Measurements from ENCODE around the gene HIGD2B. TPM values are rescaled to one million over a fixed set of nuclear protein-coding genes. Genes with fewer than 3 reads are reported as not detected.
"Not testable (repeated sequence)": the region's sequence is repeated elsewhere in the genome, so short reads cannot be mapped to it uniquely, and the experiment has no call there.

HIGD2B gene, protein sequence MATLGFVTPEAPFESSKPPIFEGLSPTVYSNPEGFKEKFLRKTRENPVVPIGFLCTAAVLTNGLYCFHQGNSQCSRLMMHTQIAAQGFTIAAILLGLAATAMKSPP
- not detected for total RNA-seq

DNA sequence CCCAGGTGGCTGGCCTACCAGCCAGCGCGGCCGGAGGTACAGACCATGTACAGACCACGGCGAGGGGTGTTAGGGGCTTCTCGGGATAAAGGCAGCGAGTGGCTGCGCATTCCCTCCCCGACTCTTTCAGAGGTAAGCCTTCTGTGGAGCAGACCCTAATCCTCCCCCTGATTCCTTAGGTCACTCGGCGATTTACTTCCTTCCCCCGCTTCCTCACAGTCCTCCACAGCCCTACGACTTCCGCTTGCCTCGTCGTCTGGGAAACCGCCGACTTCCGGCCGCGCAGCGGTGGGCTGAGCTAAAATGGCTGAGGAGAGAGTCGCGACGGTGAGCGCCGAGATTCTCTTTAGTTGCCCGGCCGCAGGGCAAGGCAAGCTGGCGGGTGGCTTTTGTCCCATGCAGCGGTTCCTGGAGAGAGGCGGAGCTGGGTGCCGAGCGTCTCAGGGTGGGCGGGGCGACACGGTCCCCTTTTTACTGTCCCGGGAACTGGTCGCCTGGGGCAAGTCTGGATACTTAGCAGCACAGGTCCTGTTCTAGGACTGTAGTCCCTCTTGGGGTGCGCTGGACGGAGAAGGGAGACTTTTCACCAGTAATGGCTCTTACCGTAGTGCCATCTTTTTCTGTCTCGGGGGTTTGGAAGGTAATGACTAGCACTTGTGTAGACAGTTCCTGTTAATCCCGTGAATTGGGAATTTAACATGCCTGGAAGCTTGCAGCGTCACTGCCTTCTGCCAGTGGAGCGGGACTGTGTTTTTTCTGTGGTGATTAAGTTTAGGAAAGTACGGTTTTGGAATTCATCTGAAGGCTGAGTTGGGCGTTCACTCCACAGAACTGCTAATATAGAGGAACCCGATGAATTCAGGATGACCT, at the start of gene HIGD2B, which contains the start of gene BBS4:
Gene HIGD2B (minus strand): TSS at position 258 of the 870 bp plus-strand sequence. CDS start 9,808 bp downstream, outside the sequence.
Gene BBS4 (plus strand): TSS at position 283 of the 870 bp plus-strand sequence. CDS start 21 bp downstream, at position 304.
- no peak for DNase-seq

DNA sequence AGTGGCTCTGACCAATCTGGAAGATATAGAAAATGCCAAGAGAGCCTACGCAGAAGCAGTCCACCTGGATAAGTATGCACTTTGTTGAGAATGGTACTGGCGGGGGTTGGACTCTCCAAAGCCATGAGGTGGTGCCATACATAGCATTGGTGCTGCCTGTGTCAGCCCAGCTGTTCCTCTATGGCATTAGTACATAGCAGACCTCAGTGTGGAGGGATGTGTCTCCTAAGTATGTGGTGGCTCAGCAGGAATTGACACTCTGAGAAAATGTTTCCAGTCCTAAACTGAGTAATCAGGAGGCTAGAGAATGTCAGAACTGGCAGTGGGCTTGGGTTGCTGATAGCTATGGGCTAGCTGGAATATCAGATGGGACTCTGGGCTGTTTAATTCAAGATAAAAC, 49.1 kb upstream of the HIGD2B start:
- DNase-seq = no peak

DNA sequence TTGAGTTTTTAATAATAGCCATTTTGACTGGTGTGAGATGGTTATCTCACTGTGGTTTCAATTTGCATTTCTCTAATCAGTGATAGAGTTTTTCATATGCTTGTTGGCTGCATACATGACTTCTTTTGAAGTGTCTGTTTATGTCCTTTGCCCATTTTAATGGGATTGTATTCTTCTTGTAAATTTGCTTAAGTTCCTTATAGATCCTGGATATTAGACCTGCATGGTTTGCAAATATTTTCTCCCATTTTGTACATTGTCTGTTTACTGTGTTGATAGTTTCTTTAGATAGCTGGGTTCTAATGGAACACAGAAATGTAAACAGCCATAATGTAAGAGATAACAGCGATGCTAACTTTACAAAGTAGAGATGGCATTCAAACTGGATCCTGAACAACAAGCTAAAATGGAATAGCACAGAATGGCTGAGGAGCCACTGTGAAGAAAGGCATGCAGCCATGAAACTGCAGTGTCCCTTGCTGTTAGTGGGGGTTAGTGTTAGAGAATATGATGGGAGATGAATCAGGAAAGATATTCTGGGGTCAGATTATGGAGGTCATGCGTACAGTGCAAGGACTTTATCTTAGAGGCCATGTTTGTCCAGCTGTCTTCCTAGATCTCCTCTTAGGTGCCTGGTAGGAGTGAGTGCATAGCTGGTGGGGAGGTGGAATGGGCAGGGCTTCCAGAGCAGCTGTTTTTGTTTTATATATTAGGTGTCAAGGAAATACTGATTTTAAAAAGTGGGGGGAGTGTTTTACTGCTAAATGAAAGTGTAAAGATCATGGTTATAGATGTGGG, 48.2 kb upstream of the HIGD2B start:
- DNase-seq = no peak

DNA sequence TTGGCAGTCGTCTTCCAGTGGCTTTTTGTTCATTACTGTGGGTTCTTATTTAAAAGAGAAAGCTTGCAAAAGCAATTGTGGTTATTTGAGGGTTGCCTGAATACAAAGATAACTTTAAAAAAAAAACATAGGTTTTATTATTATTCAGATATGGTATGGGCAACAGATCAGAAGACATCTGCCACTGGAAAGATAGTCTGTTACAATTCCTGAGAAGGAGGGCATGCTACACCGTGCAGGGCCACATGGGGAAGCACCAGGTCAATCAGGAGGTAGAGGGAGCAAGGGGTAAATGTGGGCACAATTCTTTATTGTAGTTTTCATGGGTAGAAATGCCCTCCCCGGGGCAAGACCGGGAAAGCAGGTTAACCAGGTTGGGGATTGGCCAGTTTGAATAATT, 46.5 kb upstream of the HIGD2B start:
- no peak for DNase-seq

DNA sequence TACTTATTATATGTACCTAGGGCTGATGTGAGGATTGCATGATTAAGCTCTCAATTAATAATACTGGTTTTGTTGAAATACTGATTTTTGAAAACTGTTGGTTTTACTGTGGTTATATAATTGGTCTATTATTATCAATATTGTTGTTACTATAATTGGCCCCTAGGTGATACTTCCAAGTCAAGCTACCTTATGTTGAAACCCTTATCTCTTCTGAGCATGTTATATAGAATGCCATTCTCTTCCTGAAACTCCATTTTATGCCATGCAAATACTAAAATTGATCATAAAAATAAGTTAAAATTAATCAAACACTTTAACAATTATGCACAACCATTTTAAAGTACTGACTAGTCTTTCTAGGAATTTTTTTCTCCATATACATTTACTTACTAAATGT, 46.1 kb upstream of the HIGD2B start:
- no peak for DNase-seq

DNA sequence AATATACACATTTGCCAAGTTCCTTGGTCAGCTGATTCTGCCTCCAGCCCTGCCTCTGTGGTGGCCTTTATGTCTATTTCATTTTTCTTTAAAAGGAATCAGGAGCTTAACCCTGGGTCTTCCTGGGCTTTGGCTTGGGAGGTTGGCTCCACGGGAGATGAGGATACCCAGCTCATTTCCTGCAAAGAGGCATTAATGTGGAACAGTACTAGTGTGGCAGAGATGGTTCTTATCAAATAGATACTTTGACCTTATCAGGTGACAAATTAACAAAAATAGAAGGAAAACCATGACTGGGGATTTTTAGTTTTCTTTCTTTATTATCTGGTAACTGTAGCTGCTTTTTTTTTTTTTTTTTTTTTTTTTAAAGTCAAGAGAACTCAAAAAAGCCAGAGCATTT, 42.8 kb upstream of the HIGD2B start:
- DNase-seq = no peak

DNA sequence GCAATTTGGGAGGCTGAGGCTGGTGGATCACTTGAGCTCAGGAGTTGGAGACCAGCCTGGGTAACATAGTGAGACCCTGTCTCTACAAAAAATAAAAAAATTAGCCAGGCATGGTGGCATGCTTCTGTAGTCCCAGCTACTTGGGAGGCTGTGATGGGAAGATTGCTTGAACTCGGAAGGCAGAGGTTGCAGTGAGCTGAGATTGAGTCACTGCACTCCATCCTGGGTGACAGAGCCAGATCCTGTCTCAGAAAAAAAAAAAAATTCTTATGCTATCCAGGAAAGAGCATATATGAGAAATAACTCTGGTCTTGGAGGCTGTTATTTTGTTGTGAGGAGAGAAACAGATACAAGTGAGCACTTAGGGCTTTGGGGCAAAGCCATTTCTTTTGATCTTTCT, 42.3 kb upstream of the HIGD2B start:
- DNase-seq = not testable (repeated sequence)

DNA sequence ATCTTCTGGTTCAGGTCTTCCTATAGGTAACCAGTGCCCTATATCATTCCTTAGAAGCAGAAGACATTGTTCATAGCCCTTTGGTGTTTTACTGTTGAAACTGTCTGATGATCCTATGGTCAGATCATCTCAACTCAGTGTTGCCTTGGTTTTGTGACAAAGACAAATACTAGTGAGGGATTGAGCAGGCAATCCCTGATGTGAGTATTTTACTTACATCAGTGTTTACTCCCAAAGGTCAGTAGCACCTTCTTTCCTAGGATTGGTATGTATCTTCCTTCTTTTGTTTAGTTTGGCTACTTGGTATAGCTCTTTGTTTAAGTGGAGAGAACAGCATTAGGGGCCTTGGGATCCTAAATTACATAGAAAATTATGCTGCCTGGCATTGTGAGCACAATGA, 41.2 kb upstream of the HIGD2B start:
- no peak for DNase-seq

DNA sequence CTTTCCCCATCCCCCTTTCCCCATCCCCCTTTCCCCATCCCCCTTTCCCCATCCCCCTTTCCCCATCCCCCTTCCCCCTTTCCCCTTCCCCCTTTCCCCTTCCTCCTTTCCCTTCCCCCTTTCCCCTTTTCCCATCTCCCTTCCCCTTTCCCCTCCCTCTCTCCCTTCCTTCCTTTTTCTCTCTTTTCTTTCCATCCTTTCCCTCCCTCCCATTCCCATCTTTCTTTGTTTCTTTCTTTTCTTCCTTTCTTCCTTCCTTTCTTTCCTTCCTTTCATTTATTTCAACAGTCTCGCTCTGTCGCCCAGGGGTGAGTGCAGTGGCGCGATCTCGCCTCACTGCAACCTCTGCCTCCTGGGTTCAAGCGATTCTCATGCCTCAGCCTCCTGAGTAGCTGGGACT, 39.9 kb upstream of the HIGD2B start:
- not testable (repeated sequence) for DNase-seq

DNA sequence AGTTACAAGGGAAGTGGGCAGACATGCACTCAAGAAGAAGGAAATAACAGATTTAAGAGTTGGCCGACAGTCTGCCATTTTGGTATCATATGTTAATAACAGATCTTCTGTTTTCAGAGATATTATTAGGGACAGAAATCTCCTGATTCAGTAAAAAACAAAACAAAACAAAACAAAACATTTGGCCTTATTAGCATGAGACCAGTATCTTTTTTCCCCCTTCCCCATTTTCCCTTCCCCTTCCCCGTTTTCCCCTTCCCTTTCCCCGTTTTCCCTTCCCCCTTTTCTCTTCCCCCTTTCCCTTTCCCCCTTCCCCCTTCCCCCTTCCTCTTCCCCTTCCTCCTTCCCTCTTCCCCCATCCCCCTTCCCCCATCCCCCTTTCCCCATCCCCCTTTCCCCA, 39.5 kb upstream of the HIGD2B start:
- DNase-seq = no peak

DNA sequence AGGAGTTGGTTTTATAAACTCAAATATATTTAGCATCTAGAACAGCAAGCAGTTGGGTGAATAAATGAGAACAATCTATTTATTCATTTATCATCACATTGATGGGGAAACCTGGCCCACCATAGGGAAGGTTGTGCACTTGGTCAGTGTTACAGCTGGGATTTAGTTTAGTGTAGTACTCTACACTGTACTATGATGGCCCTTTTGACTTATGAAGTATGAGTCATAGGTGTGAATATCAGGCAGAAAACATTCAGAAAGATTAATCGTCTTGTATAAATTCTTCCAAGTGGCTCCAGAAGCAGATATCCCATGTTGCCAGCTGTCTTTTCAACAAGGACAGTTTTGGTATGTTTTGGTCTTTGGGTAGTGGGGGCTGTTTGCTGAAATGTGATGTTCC, 38.0 kb upstream of the HIGD2B start:
- DNase-seq = no peak

DNA sequence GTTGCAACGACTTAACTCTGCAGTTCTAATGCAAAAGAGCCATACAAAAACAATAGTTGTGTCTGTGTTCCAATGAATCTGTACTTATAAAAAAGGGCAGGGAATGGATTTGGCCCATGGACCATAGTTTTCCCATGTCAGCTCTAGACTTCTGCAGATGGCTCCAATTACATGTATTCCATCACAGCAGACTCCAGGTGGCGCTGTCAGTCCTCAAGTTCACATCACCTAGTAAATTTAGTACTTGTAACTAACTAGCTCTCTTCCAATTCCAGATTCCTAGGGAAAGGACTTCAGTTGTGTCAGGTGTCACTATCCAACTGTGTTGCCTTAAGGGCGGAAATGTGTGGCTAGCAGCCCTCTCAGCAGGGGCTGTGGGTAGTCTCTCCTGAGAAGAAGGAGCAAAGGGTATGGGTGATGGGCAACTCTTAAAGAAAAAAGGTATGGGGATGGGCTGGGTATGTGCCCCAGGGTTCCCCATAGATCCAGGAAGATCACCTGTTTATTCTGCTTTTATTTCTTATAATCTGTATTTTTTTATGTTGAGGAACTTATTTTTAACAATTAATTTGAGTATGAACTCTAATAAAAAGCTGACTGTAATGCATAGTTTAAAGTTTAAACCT, 36.2 kb upstream of the HIGD2B start:
- peak; percentile 54 for DNase-seq

DNA sequence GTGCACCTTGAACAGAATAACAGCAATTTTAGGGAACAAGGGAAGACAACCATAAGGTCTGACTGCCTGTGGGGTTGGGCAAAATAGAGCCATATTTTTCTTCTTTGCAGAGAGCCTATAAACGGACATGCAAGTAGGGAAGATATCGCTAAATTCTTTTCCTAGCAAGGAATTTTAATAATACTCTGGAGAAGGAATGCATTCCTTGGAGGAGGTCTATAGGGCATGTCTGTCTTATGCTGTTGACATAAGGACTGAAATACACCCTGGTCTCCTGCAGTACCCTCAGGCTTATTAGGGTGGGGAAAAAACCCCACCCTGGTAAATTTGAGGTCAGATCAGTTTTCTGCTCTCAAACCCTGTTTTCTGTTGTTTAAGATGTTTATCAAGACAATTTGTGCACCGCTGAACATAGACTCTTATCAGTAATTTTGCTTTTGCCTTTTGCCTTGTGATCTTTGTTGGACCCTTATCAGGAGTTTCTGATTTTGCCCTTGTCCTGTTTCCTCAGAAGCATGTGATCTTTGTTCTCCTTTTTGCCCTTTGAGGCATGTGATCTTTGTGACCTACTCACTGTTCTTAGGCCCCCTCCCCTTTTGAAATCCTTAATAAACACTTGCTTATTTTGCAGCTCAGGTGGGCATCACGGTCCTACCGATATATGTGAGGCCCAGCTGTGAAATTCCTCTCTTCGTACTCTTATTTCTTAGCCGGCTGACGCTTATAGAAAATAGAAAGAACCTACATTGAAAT, 22.7 kb upstream of the HIGD2B start:
- DNase-seq = not testable (repeated sequence)

DNA sequence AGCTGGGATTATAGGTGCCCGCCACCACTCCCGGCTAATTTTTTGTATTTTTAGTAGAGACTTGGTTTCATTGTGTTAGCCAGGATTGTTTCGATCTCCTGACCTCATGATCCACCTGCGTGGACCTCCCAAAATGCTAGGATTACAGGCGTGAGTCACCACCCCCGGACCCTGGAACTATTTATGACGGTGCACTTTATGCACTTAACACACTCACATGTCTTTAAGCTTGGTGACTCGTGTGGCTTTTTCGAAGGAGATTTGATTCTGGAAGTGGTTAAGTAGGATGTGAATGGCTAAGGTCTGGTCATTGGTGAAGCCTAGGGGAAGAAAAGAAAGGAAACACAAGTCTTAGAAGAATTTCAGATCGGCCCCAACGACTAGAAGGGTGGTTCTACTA, 20.3 kb upstream of the HIGD2B start:
- DNase-seq = no peak

DNA sequence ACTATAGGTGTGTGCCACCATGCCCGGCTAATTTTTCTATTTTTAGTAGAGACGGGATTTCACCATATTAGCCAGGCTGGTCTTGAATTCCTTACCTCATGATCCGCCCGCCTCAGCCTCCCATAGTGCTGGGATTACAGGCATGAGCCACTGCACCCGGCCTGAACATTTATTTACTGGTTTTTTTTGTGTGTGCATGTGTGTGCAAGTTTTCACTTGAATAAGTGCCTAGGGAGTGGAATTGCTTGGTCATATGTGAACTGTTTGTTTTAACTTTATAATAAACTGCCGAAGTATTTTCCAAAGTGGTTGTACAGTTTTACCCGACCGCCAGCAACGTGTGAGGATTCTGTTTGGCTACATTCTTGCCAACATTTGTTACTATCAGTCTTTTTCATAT, 14.1 kb upstream of the HIGD2B start:
- DNase-seq = no peak

DNA sequence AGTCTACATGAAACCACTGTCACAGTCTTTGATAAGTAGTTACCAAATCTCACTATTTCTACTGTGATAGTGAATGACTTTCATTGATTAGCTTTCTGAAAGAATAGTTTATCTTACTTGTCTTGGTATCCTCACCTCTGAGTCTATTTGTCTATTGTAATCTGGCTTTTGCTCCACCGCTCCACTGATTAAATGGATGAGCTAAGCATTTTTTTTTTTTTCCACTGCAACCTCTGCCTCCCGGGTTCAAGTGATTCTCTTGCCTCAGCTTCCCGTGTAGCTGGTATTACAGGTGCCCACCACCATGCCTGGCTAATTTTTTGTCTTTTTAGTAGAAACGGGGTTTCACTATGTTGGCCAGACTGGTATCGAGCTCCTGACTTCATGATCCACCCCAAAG, 13.0 kb upstream of the HIGD2B start:
- DNase-seq = no peak

DNA sequence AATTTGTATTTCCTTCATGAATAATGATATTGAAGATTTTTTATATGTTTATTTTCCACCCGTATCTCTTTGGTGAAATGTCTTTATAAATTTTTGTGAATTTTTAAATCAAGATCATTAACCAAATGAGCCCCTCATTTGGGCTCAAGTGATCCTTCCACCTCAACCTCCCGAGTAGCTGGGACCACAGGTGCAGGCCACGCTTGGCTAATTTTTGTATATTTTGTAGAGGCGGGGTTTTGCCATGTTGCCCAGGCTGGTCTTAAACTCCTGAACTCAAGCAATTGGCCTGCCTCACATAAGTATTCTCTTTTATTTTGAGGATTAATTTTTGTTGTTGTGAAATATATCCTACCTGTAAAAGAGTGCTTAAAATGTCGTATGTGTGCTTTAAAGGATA, 5.0 kb upstream of the HIGD2B start:
- no peak for DNase-seq

DNA sequence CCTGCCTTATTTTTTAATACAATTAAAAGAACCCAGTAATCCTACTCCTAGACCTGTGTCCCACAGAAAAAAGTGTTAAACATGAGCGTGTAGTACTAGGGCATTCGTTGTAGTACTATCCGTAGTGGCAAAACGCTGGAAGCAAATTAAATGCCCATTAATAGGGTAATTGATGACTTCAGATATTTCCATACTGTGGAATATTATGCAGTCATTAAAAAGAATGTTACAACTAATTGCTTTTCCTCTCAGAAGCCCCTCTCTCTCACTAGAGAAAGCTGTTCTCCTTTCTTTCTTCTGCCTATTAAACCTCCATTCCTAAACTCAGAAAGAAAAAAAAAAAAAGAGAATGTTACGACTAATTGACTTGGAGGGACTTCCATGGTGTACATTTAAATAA, 2.7 kb upstream of the HIGD2B start:
- DNase-seq = no peak

DNA sequence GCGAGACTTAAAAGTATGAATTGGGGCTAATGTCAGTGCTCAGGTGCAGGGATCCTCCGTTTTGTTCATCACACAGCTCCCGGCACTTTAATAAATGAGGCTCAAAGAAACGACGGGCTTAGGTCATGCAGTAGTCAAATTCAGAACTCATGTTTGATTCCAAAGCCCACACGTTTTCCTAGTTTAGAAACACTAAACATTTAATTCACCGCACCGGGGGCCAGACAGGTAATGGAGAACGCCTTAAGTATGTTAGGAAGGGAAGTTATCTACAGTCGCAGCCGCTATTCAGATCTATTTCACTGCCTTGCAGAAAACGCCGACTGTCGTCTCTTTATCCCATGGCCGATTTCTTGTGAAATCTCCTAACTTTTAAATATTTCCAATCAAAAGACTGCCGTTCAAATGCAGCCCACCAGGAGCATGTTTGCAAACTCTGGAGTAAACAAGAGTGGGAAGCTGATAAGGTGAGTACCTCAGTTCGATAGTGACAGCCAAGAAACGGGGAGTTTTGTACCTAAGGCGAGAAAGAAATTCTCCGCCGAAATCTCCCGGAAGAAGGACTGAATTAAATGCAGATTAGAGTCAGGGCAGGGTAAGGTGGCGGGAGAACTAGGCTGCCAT, 569 bp downstream of the HIGD2B start:
- no peak for DNase-seq

DNA sequence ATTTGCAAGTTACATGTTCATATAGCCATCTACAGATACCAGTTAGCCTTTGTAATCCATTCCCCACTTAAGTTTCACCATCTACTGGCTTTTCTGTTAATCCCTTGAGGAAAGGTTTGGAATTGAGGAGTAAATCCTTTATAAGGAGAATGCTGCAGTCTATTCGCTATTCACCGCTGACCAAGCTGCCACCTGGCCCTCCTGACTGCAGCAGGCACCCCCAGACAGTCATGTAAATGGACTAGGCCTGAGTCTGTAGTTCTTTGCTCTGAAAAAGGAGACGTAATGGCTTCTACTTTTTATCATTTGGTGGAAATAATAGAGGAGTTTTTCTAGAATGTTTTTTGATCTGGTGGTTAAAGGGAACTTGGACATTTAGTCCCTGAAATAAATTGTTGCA, 3.2 kb downstream of the HIGD2B start:
- no peak for DNase-seq

DNA sequence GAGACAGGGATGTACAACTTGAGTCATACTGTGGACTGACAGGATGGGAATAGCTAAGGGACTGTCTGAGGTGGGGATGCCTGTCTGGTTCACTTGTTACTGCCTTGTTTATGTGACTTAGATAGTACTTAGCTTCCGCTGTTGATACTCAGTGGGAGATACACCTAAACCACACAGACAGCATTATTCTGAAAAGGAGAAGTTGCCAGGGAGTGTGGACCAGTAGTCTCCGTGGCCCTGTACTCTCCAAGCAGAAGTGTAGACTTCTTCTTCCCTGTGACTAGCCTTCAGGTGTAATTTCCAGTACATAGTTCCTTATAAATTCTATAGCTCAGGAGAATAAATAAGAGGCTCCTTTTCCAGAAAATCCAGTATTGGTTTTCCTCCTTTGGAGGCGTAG, 5.1 kb downstream of the HIGD2B start:
- no peak for DNase-seq

DNA sequence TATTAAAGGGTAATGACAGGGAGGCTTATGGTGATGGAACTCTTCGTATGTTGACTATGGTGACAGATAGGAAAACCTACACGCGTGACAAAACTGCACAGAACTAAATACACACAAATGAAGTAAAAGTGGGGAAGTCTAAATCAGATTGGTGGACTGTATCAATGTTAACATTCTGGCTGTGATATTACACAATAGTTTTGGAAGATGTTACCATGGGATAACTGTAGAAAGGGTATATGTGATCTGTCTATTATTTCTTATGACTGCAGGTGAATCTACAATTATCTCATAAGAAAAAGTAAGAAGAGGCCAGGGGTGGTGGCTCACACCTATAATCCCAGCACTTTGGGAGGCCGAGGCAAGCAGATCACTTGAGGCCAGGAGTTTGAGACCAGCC, 9.1 kb downstream of the HIGD2B start:
- DNase-seq = no peak
